ENCODE data around the gene FREM2. TPM values are rescaled to one million over a fixed set of nuclear protein-coding genes. Genes with fewer than 3 reads are reported as not detected.

The FREM2 gene
- total and polyA plus RNA-seq, 2 experiments from 2014 or later = 2.4 to 29.8 TPM

- H3K36me3 Mint-ChIP-seq (ENCODE audit: low read depth) = no peaks in the 10 kb centered on the region
- Histone ChIP-seq H3F3A (replicated peaks; ENCODE audit: low read depth) (no peaks in the 10 kb centered on the region), H3K4me1 (ENCODE audit: insufficient read depth) (peaks cover 17% of the 10 kb centered on the region), H2AFZ (no peak overlapping the region), H3K4me2 (no peak overlapping the region), H3K9me2 (ENCODE audit: insufficient read depth) (no peaks in the 10 kb centered on the region), H3K79me2 (replicated peaks; ENCODE audit: insufficient read depth) (no peaks in the 10 kb centered on the region), H3K4me3 (no peak overlapping the region), H4K20me1 (replicated peaks; ENCODE audit: insufficient read depth) (no peaks in the 10 kb centered on the region), H3K27me3 (ENCODE audit: insufficient read depth) (no peaks in the 10 kb centered on the region), H3K36me3 (ENCODE audit: insufficient read depth) (no peaks in the 10 kb centered on the region), H3K27ac (ENCODE audit: low read depth) (no peak overlapping the region)
- no peak for ATAC-seq
- no peak overlapping the region for H3K4me3 Mint-ChIP-seq
- H3K4me1 Mint-ChIP-seq = peaks cover 20% of the 10 kb centered on the region; the same call in 2 of the 3 replicates
- no peaks in the 10 kb centered on the region for H3K27me3 Mint-ChIP-seq (ENCODE audit: insufficient read depth, low read depth, poor library complexity)
- H3K27ac Mint-ChIP-seq = no peak overlapping the region
- H3K9me3 Mint-ChIP-seq = no peaks in the 10 kb centered on the region
- no peak for DNase-seq (ENCODE audit: low spot score)
- no peak for TF ChIP-seq REST (IDR thresholded peaks at IDR 0.05; ENCODE audit: unreplicated experiment)
Measured at GRCh38 chr13:38703255-38703654, 16.4 kb downstream of the FREM2 start.

GRCh38 chr13:38705365-38705764 lies 18.5 kb downstream of the FREM2 start:
- DNase-seq (ENCODE audit: low spot score) (no peak), ATAC-seq (no peak)
- H3K9me2 ChIP-seq (ENCODE audit: insufficient read depth) = no peaks in the 10 kb centered on the region
- no peak overlapping the region for H3K4me3 ChIP-seq
- no peak for TF ChIP-seq ZNF331 (CRISPR knock-in tag; IDR thresholded peaks at IDR 0.05; ENCODE audit: low read depth)
- TF ChIP-seq EZH2phosphoT487 (IDR thresholded peaks at IDR 0.05; ENCODE audit: unreplicated experiment) = no peak
- no peak for TF ChIP-seq CREB1 (CRISPR knock-in tag; IDR thresholded peaks at IDR 0.05; ENCODE audit: low read depth)
- TF ChIP-seq POLR2AphosphoS5 (IDR thresholded peaks at IDR 0.05; ENCODE audit: low read depth) = no peak
- no peak for TF ChIP-seq STAT1 (IDR thresholded peaks at IDR 0.05; ENCODE audit: unreplicated experiment)
- TF ChIP-seq ZNF462 (CRISPR knock-in tag; IDR thresholded peaks at IDR 0.05) = no peak
- TF ChIP-seq ZNF114 (CRISPR knock-in tag; IDR thresholded peaks at IDR 0.05) = no peak
- TF ChIP-seq EZH2 (IDR thresholded peaks at IDR 0.05; ENCODE audit: low read depth, unreplicated experiment) = no peak
- no peaks in the 10 kb centered on the region for H3K36me3 ChIP-seq (ENCODE audit: insufficient read depth)
- no peaks in the 10 kb centered on the region for H3K27me3 ChIP-seq (ENCODE audit: insufficient read depth)
- H2AFZ ChIP-seq = no peak overlapping the region
- H3F3A ChIP-seq (replicated peaks; ENCODE audit: low read depth) = no peaks in the 10 kb centered on the region
- H3K4me2 ChIP-seq = no peak overlapping the region
- Mint-ChIP-seq H3K4me3 (no peak overlapping the region), H3K27me3 (ENCODE audit: insufficient read depth, low read depth, poor library complexity) (no peaks in the 10 kb centered on the region), H3K36me3 (ENCODE audit: low read depth) (peaks cover 3% of the 10 kb centered on the region; the same call in 1 of the 3 replicates), H3K4me1 (peaks cover 20% of the 10 kb centered on the region; the same call in 2 of the 3 replicates), H3K9me3 (no peaks in the 10 kb centered on the region), H3K27ac (no peak overlapping the region)
- H3K27ac ChIP-seq (ENCODE audit: low read depth) = no peak overlapping the region
- no peaks in the 10 kb centered on the region for H4K20me1 ChIP-seq (replicated peaks; ENCODE audit: insufficient read depth)
- H3K4me1 ChIP-seq (ENCODE audit: insufficient read depth) = peaks cover 17% of the 10 kb centered on the region
- H3K79me2 ChIP-seq (replicated peaks; ENCODE audit: insufficient read depth) = no peaks in the 10 kb centered on the region

Measured in GM23338 (cell line).